MM.1S (cell line): ENCODE measurements around the gene MINDY4.

Experiments used
- DNase-seq: peaks from one replicate; pipeline ENCODE4 v3.0.0-alpha.2; 2015
- H2AFZ ChIP-seq: fragments of 300-600 bp; sonication (generic); 2 replicates; pipeline ENCODE4 v1.6.0; 2016; ENCODE audit warnings: antibody characterized with exemption, low read length
- H3F3A ChIP-seq: fragments of 300-600 bp; sonication (generic); 2 replicates; pipeline ENCODE4 v1.6.1; 2016; ENCODE audit warnings: mild to moderate bottlenecking, antibody characterized with exemption, low read length, moderate library complexity, mixed read lengths; ENCODE audit not compliant: insufficient read depth
- H3K27ac ChIP-seq: fragments of 300-600 bp; sonication (generic); 2 replicates; pipeline ENCODE4 v1.5.1; 2016; ENCODE audit warnings: mild to moderate bottlenecking, low read length
- H3K27me3 ChIP-seq: fragments of 300-600 bp; sonication (generic); replicated peaks from 2 replicates; pipeline ENCODE4 v1.6.0; 2016; ENCODE audit warnings: low read length; ENCODE audit not compliant: insufficient read depth
- H3K36me3 ChIP-seq: fragments of 300-600 bp; sonication (generic); replicated peaks from 2 replicates; pipeline ENCODE4 v1.6.1; 2016; ENCODE audit warnings: mild to moderate bottlenecking, low read length, mixed read lengths; ENCODE audit not compliant: insufficient read depth
- H3K4me1 ChIP-seq: fragments of 300-600 bp; sonication (generic); 2 replicates; pipeline ENCODE4 v1.6.1; 2016; ENCODE audit warnings: low read length, mixed read lengths
- H3K4me2 ChIP-seq: fragments of 300-600 bp; sonication (generic); 2 replicates; pipeline ENCODE4 v1.6.0; 2016; ENCODE audit warnings: low read depth, low read length
- H3K4me3 ChIP-seq: fragments of 300-600 bp; sonication (generic); 2 replicates; pipeline ENCODE4 v1.5.1; 2016; ENCODE audit warnings: low read length, mixed read lengths
- H3K79me2 ChIP-seq: fragments of 300-600 bp; sonication (generic); 2 replicates; pipeline ENCODE4 v1.6.1; 2016; ENCODE audit warnings: mixed run types, low read length, mixed read lengths
- H3K9ac ChIP-seq: fragments of 300-600 bp; sonication (generic); 2 replicates; pipeline ENCODE4 v1.6.1; 2016; ENCODE audit warnings: low read length, mixed read lengths
- H3K9me2 ChIP-seq: fragments of 300-600 bp; sonication (generic); replicated peaks from 2 replicates; pipeline ENCODE4 v1.6.1; 2016; ENCODE audit warnings: mild to moderate bottlenecking, low read length, mixed read lengths; ENCODE audit not compliant: insufficient read depth
- H3K9me3 ChIP-seq: fragments of 300-600 bp; sonication (generic); replicated peaks from 2 replicates; pipeline ENCODE4 v1.6.1; 2016; ENCODE audit warnings: mild to moderate bottlenecking, low read length, mixed read lengths; ENCODE audit not compliant: insufficient read depth
- H4K20me1 ChIP-seq: fragments of 300-600 bp; sonication (generic); 2 replicates; pipeline ENCODE4 v1.6.1; 2016; ENCODE audit warnings: mild to moderate bottlenecking, low read length, moderate library complexity, mixed read lengths; ENCODE audit not compliant: insufficient read depth
- CTCF ChIP-seq: fragments of 300-600 bp; sonication (generic); IDR thresholded peaks from 2 replicates; pipeline ENCODE4 v1.5.1; 2016; ENCODE audit warnings: antibody characterized with exemption, low read length, mixed read lengths
- EZH2 ChIP-seq: fragments of 300-600 bp; sonication (generic); optimal IDR thresholded peaks from 2 replicates; pipeline ENCODE3; 2017; ENCODE audit warnings: low read depth, mild to moderate bottlenecking, antibody characterized with exemption, low read length, mixed read lengths
- EZH2phosphoT487 ChIP-seq: fragments of 300-600 bp; sonication (generic); IDR thresholded peaks from 2 replicates; pipeline ENCODE4 v1.6.1; 2018; ENCODE audit warnings: antibody characterized with exemption, low read length

MINDY4 gene

GRCh38 chr7:30905078-30906012 is 134.1 kb downstream of the MINDY4 start:
- Histone ChIP-seq H3K9ac (no peak overlapping the region), H3K4me1 (no peaks in the 10 kb centered on the region), H3K79me2 (no peaks in the 10 kb centered on the region), H3K27ac (no peak overlapping the region), H4K20me1 (no peaks in the 10 kb centered on the region), H3K27me3 (no peaks in the 10 kb centered on the region), H3K9me2 (no peaks in the 10 kb centered on the region), H3K9me3 (no peaks in the 10 kb centered on the region), H3K36me3 (no peaks in the 10 kb centered on the region), H3F3A (no peaks in the 10 kb centered on the region), H2AFZ (no peak overlapping the region), H3K4me3 (no peak overlapping the region), H3K4me2 (no peak overlapping the region)
- no peak for DNase-seq
- no peak for TF ChIP-seq EZH2phosphoT487
- no peak for TF ChIP-seq EZH2
- no peak for TF ChIP-seq CTCF

DNA sequence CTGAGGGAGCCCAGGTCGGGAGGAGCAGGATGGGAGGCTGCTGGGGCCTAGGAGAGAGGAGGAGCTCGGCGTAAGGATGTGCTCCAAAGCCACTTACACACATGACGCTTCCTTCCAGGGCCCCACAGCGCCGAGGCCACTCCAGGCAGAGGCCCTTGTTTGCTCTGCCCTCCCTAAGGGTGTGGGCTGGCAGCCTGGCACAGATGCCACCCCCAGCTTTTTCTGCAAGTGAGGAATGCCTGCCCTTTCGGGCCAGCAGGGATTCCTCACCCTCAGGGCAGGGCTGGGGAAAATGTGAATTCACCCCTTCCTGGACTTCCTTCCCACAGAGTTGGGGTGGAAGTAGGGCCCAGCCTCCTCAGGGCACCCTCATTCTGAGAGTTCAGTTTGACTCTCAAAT is 134.8 kb downstream of the MINDY4 start:
- Histone ChIP-seq H4K20me1 (no peaks in the 10 kb centered on the region), H3K27ac (no peak overlapping the region), H3K79me2 (no peaks in the 10 kb centered on the region), H2AFZ (no peak overlapping the region), H3K4me3 (no peak overlapping the region), H3K4me2 (no peak overlapping the region), H3K36me3 (no peaks in the 10 kb centered on the region), H3K9ac (no peak overlapping the region), H3K27me3 (no peaks in the 10 kb centered on the region), H3F3A (no peaks in the 10 kb centered on the region), H3K9me3 (no peaks in the 10 kb centered on the region), H3K9me2 (no peaks in the 10 kb centered on the region), H3K4me1 (no peaks in the 10 kb centered on the region)
- TF ChIP-seq CTCF (no peak), EZH2phosphoT487 (no peak)
- DNase-seq: no peak

DNA sequence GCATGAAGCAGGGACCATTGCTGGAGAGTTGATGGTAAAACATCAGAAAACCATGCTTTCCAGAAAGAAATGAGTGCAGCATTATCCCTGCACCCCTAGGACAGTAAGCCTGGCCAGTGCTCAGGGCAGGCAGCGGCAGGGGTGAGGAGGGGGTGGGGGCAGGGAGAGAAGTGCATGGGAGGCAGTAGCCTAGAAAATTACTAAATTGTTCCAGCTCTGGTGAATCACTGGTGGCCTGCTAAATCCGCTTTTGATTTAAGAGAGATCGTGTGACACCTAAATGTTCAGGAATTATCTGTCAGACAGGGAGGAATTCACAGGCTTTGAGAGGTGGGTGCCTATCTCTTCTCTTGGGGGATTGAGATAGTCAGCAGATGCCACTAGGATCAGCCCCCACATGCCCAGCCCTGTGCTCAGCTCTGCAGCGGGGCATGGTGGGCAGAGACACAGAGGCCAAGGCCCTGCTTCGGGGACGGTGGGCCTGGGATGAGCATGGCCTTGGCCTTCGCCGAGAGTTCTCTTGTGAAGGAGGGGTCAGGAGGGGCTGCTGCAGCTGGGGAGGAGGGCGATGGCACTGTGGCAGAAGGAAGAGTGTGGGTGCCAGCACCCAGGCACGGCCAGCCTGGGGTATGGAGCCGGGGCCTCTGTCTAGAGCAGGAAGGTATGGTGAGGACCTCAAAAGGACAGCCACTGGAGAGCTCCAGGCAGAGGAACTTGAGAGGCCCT is 135.5 kb downstream of the MINDY4 start:
- no peak for DNase-seq
- no peak overlapping the region for H2AFZ ChIP-seq
- TF ChIP-seq EZH2 (no peak), EZH2phosphoT487 (no peak), CTCF (no peak)
- H3K27ac ChIP-seq: no peak overlapping the region
- H3K9ac ChIP-seq: no peak overlapping the region
- no peaks in the 10 kb centered on the region for H3K9me2 ChIP-seq
- H4K20me1 ChIP-seq: no peaks in the 10 kb centered on the region
- no peaks in the 10 kb centered on the region for H3F3A ChIP-seq
- H3K4me3 ChIP-seq: no peak overlapping the region
- no peaks in the 10 kb centered on the region for H3K36me3 ChIP-seq
- no peaks in the 10 kb centered on the region for H3K79me2 ChIP-seq
- H3K4me1 ChIP-seq: no peaks in the 10 kb centered on the region
- no peaks in the 10 kb centered on the region for H3K9me3 ChIP-seq
- H3K27me3 ChIP-seq: no peaks in the 10 kb centered on the region
- H3K4me2 ChIP-seq: no peak overlapping the region
